HL-60 (cell line): ENCODE measurements around the gene ABCA4.

ENCODE experiments used
- DNase-seq, 2 experiments: peaks; one replicate each; pipeline ENCODE4 v3.0.0-alpha.2; 2010 to 2020; ENCODE audit warnings: low read depth in 1 of 2, low spot score in 1 of 2
- H3K27ac ChIP-seq: fragments of 250-450 bp; sonication (Bioruptor Pico); replicated peaks from 2 replicates; pipeline ENCODE4 v1.5.1; 2020; ENCODE audit warnings: mild to moderate bottlenecking, moderate library complexity
- H3K27me3 ChIP-seq: fragments of 250-450 bp; sonication (Bioruptor Pico); 2 replicates; pipeline ENCODE4 v1.5.1; 2021; ENCODE audit warnings: mild to moderate bottlenecking, moderate library complexity; ENCODE audit not compliant: insufficient read depth, poor library complexity, severe bottlenecking
- H3K4me3 ChIP-seq: replicated peaks from 2 replicates; pipeline ENCODE4 v1.5.1; 2011; ENCODE audit warnings: mild to moderate bottlenecking, control low read depth, low read length; ENCODE audit not compliant: insufficient read depth
- GABPA ChIP-seq: IDR thresholded peaks from 2 replicates; pipeline ENCODE4 v1.6.1; 2012; ENCODE audit warnings: low read depth
- POLR2AphosphoS5 ChIP-seq: IDR thresholded peaks from 2 replicates; pipeline ENCODE4 v1.6.1; 2012; ENCODE audit warnings: low read depth
- REST ChIP-seq: IDR thresholded peaks from 2 replicates; pipeline ENCODE4 v1.6.1; 2012; ENCODE audit warnings: low read depth; ENCODE audit not compliant: insufficient replicate concordance
- SPI1 ChIP-seq: IDR thresholded peaks from 2 replicates; pipeline ENCODE4 v1.6.1; 2012; ENCODE audit warnings: low read depth, mild to moderate bottlenecking, borderline replicate concordance
- TF ChIP-seq, protein P1 (sequence below): IDR thresholded peaks from one replicate; pipeline ENCODE4 v1.5.1; 2011; ENCODE audit warnings: low read length, control low read depth, inconsistent platforms; ENCODE audit not compliant: insufficient read depth

Gene ABCA4

DNA sequence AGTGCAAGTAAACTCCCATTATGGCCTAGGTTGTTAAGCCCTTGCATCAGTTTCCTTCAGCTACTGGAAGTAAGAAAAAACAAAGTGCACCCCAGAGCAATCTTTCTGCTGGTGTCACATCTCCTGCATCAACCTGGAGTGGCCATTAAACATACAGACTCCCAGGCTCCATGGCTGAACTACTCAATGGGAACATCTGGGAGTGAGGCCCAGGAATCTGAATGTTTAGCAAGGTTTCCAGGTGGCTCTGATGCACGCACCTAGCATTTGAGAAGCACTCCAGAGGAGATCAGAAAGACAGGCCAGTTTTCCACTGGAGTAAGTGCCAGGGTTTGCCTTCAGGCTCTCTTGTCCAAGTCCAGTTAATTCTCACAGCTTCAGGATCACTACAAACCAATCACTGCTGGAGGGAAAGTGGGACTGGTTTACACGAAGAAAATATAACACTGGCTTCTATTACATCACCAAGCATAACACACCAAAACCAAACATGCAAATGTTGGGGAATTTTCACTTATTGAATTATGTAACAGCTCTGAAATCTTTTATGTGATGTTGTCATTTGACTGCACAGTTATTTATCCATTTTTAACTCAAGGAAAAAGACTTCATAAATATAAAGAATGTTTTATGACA is 22.3 kb upstream of the ABCA4 start:
- no peak overlapping the region for H3K4me3 ChIP-seq
- DNase-seq = no peak
- H3K27me3 ChIP-seq = peaks cover 4% of the 10 kb centered on the region
- H3K27ac ChIP-seq = no peak overlapping the region
- TF ChIP-seq POLR2AphosphoS5 (no peak), REST (no peak), SPI1 (no peak), GABPA (no peak)
- TF ChIP-seq, protein P1, sequence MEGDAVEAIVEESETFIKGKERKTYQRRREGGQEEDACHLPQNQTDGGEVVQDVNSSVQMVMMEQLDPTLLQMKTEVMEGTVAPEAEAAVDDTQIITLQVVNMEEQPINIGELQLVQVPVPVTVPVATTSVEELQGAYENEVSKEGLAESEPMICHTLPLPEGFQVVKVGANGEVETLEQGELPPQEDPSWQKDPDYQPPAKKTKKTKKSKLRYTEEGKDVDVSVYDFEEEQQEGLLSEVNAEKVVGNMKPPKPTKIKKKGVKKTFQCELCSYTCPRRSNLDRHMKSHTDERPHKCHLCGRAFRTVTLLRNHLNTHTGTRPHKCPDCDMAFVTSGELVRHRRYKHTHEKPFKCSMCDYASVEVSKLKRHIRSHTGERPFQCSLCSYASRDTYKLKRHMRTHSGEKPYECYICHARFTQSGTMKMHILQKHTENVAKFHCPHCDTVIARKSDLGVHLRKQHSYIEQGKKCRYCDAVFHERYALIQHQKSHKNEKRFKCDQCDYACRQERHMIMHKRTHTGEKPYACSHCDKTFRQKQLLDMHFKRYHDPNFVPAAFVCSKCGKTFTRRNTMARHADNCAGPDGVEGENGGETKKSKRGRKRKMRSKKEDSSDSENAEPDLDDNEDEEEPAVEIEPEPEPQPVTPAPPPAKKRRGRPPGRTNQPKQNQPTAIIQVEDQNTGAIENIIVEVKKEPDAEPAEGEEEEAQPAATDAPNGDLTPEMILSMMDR = no peak

DNA sequence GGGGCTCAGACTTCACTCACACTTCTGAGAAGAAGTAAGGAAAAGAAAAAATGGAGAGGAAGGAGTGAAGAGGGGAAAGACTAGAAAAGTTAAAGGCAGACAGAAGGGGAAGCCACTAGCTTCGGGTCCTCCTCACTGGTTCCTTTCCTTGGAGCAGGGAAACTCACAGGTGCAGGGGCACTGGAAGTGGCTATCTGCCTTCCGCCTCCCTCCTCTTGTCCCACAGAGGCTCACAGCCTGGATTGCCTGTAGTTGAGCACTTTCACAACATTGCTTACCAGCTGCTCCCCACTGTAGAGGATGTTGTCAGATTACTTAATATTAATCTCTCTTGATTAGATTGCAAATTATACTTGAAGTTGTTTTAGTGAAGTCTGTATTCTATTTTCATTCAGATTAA is 21.6 kb upstream of the ABCA4 start:
- Histone ChIP-seq H3K27me3 (peaks cover 3% of the 10 kb centered on the region), H3K27ac (no peak overlapping the region), H3K4me3 (no peak overlapping the region)
- no peak for DNase-seq
- no peak for TF ChIP-seq SPI1
- no peak for TF ChIP-seq REST
- TF ChIP-seq GABPA = no peak
- TF ChIP-seq, protein P1 = no peak
- TF ChIP-seq POLR2AphosphoS5 = no peak

- Histone ChIP-seq H3K4me3 (no peak overlapping the region), H3K27ac (no peak overlapping the region), H3K27me3 (no peaks in the 10 kb centered on the region)
- DNase-seq = no peak
- TF ChIP-seq GABPA (no peak), SPI1 (no peak), REST (no peak), POLR2AphosphoS5 (no peak)
- TF ChIP-seq, protein P1 = no peak
Measured at GRCh38 chr1:94142022-94142421, 21.1 kb upstream of the ABCA4 start.
